ENCODE results near the gene CRYGD. TPM values are rescaled to one million over a fixed set of nuclear protein-coding genes. Genes with fewer than 3 reads are reported as not detected.

The CRYGD gene
- total RNA-seq, 1 donor from 2014 or later: not detected

DNA sequence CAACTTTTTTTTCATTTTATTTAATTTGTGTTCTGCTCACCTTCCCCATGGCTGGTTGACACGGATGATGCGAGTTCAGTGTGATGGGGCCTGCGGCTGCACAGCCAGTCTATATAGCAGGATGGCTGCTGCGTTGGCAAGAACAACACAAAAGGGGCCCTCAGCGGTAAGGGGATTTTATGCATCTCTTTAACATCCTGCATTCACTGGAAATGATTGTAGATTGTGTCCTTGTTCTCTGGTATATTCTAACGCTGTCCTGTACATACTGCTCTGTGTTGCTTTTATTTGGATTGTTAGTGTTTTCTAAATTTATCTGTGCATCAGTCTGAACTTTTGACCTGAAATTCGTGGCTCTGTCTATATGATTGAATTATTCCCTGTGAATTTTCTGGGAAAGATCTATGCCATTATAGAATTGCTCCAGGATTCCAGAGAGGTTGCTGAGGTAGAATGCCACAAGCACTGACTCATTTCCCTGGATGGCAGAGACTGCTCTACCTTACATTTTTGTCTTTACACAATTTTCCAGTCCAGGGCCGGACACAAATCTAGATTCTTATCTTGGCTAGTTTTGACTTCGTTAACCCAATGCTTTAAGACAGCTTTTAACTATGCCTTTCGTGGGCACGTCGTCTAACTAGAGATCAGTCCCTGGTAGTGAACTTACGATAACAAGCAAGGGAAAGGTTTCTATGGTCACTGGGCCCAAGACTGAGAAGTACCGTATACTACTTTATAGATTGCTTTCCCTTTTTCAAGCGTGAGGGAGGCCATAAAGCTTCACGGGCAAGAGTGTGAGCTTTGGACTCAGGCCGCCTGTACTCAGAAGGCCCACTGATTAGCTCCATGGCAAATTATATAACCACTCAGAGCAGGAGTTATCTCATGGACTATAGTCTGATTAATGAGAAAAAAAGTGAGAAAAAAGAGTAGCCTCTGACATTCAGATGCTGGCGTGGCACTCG, 5.7 kb upstream of the CRYGD start, which contains the start of gene CRYGC:
Gene CRYGC, minus strand, starts transcription at position 85 of the 968 bp plus-strand sequence. Its CDS starts 36 bp downstream, at position 49.
- TF ChIP-seq CTCF (IDR thresholded peaks at IDR 0.05; ENCODE audit: unreplicated experiment): no peak
- H3K36me3 Mint-ChIP-seq (ENCODE audit: insufficient read depth): no peaks in the 10 kb centered on the region
- H3K27ac Mint-ChIP-seq: no peak within 1 kb of the TSS
- H3K4me1 Mint-ChIP-seq (ENCODE audit: low read depth): peaks cover 20% of the 10 kb centered on the region
- DNase-seq (ENCODE audit: low spot score, unreplicated experiment): no peak
- no peaks in the 10 kb centered on the region for H3K9me3 Mint-ChIP-seq (ENCODE audit: low read depth)
- H3K27me3 Mint-ChIP-seq: no peaks in the 10 kb centered on the region
- H3K4me3 Mint-ChIP-seq (ENCODE audit: low read depth): no peak within 1 kb of the TSS

GRCh38 chr2:208128136-208128535, 3.8 kb upstream of the CRYGD start:
- DNase-seq (ENCODE audit: low spot score, unreplicated experiment): no peak
- no peaks in the 10 kb centered on the region for H3K9me3 Mint-ChIP-seq (ENCODE audit: low read depth)

DNA sequence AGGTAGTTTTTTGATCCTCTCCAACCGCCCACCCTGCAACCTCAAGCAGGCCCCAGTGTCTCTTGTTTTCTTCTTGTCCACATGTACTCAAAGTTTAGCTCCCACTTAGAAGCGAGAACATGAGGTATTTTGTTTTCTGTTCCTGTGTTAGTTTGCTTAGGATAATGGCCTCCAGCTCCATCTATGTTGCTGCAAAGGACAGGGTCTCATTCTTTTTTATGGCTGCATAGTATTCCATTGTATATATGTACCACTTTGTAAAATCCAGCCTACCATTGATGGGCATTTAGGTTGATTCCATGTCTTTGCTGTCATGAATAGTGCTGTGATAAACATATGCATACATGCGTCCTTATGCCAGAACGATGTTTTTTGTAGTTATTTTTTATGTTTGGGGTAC, 2.8 kb upstream of the CRYGD start:
- H3K27ac Mint-ChIP-seq: no peak overlapping the region
- H3K36me3 Mint-ChIP-seq (ENCODE audit: insufficient read depth): no peaks in the 10 kb centered on the region
- H3K9me3 Mint-ChIP-seq (ENCODE audit: low read depth): no peaks in the 10 kb centered on the region
- DNase-seq (ENCODE audit: low spot score, unreplicated experiment): no peak
- peaks cover 21% of the 10 kb centered on the region for H3K4me1 Mint-ChIP-seq (ENCODE audit: low read depth)
- no peak for TF ChIP-seq CTCF (IDR thresholded peaks at IDR 0.05; ENCODE audit: unreplicated experiment)
- H3K27me3 Mint-ChIP-seq: no peaks in the 10 kb centered on the region
- no peak overlapping the region for H3K4me3 Mint-ChIP-seq (ENCODE audit: low read depth)

More at GRCh38 chr2:208128136-208128535, 3.8 kb upstream of the CRYGD start:
- Mint-ChIP-seq H3K4me3 (ENCODE audit: low read depth) (no peak overlapping the region), H3K27me3 (no peaks in the 10 kb centered on the region), H3K36me3 (ENCODE audit: insufficient read depth) (no peaks in the 10 kb centered on the region), H3K27ac (no peak overlapping the region), H3K4me1 (ENCODE audit: low read depth) (peaks cover 25% of the 10 kb centered on the region)
- TF ChIP-seq CTCF (IDR thresholded peaks at IDR 0.05; ENCODE audit: unreplicated experiment): no peak

GRCh38 chr2:208125251-208125650, 927 bp upstream of the CRYGD start:
- H3K9me3 Mint-ChIP-seq (ENCODE audit: low read depth): no peaks in the 10 kb centered on the region
- H3K27ac Mint-ChIP-seq: no peak overlapping the region
- TF ChIP-seq CTCF (IDR thresholded peaks at IDR 0.05; ENCODE audit: unreplicated experiment): no peak
- H3K4me3 Mint-ChIP-seq (ENCODE audit: low read depth): no peak overlapping the region
- no peak for DNase-seq (ENCODE audit: low spot score, unreplicated experiment)
- no peaks in the 10 kb centered on the region for H3K27me3 Mint-ChIP-seq
- H3K36me3 Mint-ChIP-seq (ENCODE audit: insufficient read depth): no peaks in the 10 kb centered on the region
- peaks cover 14% of the 10 kb centered on the region for H3K4me1 Mint-ChIP-seq (ENCODE audit: low read depth)

DNA sequence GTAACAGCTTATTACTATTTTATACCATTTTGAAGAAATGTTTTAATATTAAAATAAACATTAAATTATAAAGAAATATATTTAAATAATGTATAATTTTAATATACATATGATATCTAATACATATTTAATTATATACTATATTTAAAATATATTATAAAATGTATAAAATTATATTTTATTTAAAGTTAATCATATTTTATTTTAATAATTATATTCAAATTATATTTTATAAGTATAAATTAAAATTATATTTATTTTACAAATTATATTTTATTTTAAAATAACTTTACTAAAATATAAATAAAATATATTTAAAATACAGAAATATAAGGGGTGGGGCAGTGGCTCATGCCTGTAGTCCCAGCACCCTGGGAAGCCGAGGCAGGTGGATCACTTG, 2.1 kb downstream of the CRYGD start:
- H3K27me3 Mint-ChIP-seq: no peaks in the 10 kb centered on the region
- TF ChIP-seq CTCF (IDR thresholded peaks at IDR 0.05; ENCODE audit: unreplicated experiment): no peak
- peaks cover 6% of the 10 kb centered on the region for H3K9me3 Mint-ChIP-seq (ENCODE audit: low read depth)
- DNase-seq (ENCODE audit: low spot score, unreplicated experiment): no peak
- peaks cover 9% of the 10 kb centered on the region for H3K4me1 Mint-ChIP-seq (ENCODE audit: low read depth)
- H3K4me3 Mint-ChIP-seq (ENCODE audit: low read depth): no peak overlapping the region
- no peaks in the 10 kb centered on the region for H3K36me3 Mint-ChIP-seq (ENCODE audit: insufficient read depth)
- no peak overlapping the region for H3K27ac Mint-ChIP-seq

Data from progenitor cell of endocrine pancreas (in vitro differentiated cells).